Neuronal stem cell (in vitro differentiated cells): Measurements from ENCODE around the gene SLC22A14.

ENCODE experiments used
- DNase-seq: peaks from one replicate; pipeline ENCODE4 v3.0.0-alpha.2; 2013; ENCODE audit warnings: low spot score
- H2AFZ ChIP-seq: one replicate; pipeline ENCODE4 v1.6.1; 2013; ENCODE audit warnings: mild to moderate bottlenecking, low read length, inconsistent platforms
- H2AK5ac ChIP-seq: 2 replicates; pipeline ENCODE4 v1.6.1; 2013; ENCODE audit warnings: low read depth, mild to moderate bottlenecking, inconsistent platforms, low read length, moderate library complexity, mixed read lengths
- H2BK120ac ChIP-seq: 2 replicates; pipeline ENCODE4 v1.6.1; 2013; ENCODE audit warnings: low read depth, mild to moderate bottlenecking, inconsistent platforms, low read length, moderate library complexity, mixed read lengths
- H2BK12ac ChIP-seq: one replicate; pipeline ENCODE4 v1.6.1; 2013; ENCODE audit warnings: low read length, inconsistent platforms
- H2BK15ac ChIP-seq: 2 replicates; pipeline ENCODE4 v1.6.1; 2013; ENCODE audit warnings: mild to moderate bottlenecking, low read length, inconsistent platforms, mixed read lengths
- H2BK5ac ChIP-seq: one replicate; pipeline ENCODE4 v1.6.1; 2013; ENCODE audit warnings: inconsistent platforms, mild to moderate bottlenecking, low read length, moderate library complexity
- H3K14ac ChIP-seq: one replicate; pipeline ENCODE4 v1.6.1; 2013; ENCODE audit warnings: low read length, inconsistent platforms
- H3K18ac ChIP-seq: 2 replicates; pipeline ENCODE4 v1.6.1; 2013; ENCODE audit warnings: low read length, inconsistent platforms
- H3K23ac ChIP-seq: 2 replicates; pipeline ENCODE4 v1.6.1; 2013; ENCODE audit warnings: low read depth, mild to moderate bottlenecking, mixed read lengths, low read length, inconsistent platforms; ENCODE audit not compliant: poor library complexity
- H3K27ac ChIP-seq: replicated peaks from 3 replicates; pipeline ENCODE4 v1.5.1; 2013; ENCODE audit warnings: low read length, inconsistent platforms
- H3K27me3 ChIP-seq, 3 experiments: 2 replicates each; pipeline ENCODE4 v1.6.1; 2013; ENCODE audit warnings: low read length in 3 of 3, mild to moderate bottlenecking in 2 of 3, inconsistent platforms in 1 of 3, low read depth in 1 of 3, mixed read lengths in 1 of 3, moderate library complexity in 1 of 3; ENCODE audit not compliant: control insufficient read depth in 3 of 3, insufficient read depth in 3 of 3
- H3K36me3 ChIP-seq, 2 donors: replicated peaks in 1 of 2; 2 replicates each; pipeline ENCODE4 v1.6.1; 2013; ENCODE audit warnings: low read length in 2 of 2; ENCODE audit not compliant: control insufficient read depth in 2 of 2, insufficient read depth in 2 of 2
- H3K4ac ChIP-seq: 2 replicates; pipeline ENCODE4 v1.6.1; 2013; ENCODE audit warnings: inconsistent platforms, mild to moderate bottlenecking, low read length, moderate library complexity
- H3K4me1 ChIP-seq, 2 donors: 1 replicate in 1 of 2; 2 replicates in 1 of 2; pipeline ENCODE4 v1.6.1; 2013; ENCODE audit warnings: low read length in 2 of 2, low read depth in 1 of 2; ENCODE audit not compliant: control insufficient read depth in 2 of 2, insufficient read depth in 1 of 2
- H3K4me2 ChIP-seq: one replicate; pipeline ENCODE4 v1.6.1; 2013; ENCODE audit warnings: mild to moderate bottlenecking, low read length, inconsistent platforms; ENCODE audit not compliant: insufficient read depth, poor library complexity, severe bottlenecking
- H3K4me3 ChIP-seq, 2 donors: 2 replicates each; pipeline ENCODE4 v1.5.1; 2013; ENCODE audit warnings: low read length in 2 of 2, mild to moderate bottlenecking in 2 of 2, inconsistent platforms in 1 of 2, moderate library complexity in 1 of 2
- H3K79me1 ChIP-seq: one replicate; pipeline ENCODE4 v1.6.1; 2013; ENCODE audit warnings: low read depth, mild to moderate bottlenecking, inconsistent platforms, low read length, moderate library complexity
- H3K9ac ChIP-seq: one replicate; pipeline ENCODE4 v1.6.1; 2013; ENCODE audit warnings: mild to moderate bottlenecking, low read depth, low read length, inconsistent platforms; ENCODE audit not compliant: poor library complexity
- H3K9me3 ChIP-seq, 2 donors: replicated peaks in 1 of 2; 2 replicates each; pipeline versions ENCODE3 to v1.6.1; 2013; ENCODE audit warnings: low read length in 2 of 2, mild to moderate bottlenecking in 2 of 2, inconsistent platforms in 1 of 2, low read depth in 1 of 2, mixed read lengths in 1 of 2, moderate library complexity in 1 of 2; ENCODE audit not compliant: control insufficient read depth in 2 of 2, insufficient read depth in 1 of 2
- H4K8ac ChIP-seq: one replicate; pipeline ENCODE4 v1.6.1; 2013; ENCODE audit warnings: low read depth, mild to moderate bottlenecking, inconsistent platforms, low read length, moderate library complexity
- H4K91ac ChIP-seq: one replicate; pipeline ENCODE4 v1.6.1; 2013; ENCODE audit warnings: low read length, low read depth, mild to moderate bottlenecking, inconsistent platforms; ENCODE audit not compliant: poor library complexity
- WGBS, 2 donors: extraction: QIAGEN DNeasy Blood & Tissue Kit; methylation state at CpG; one replicate each; pipeline ENCODE4 v1.1.7; 2013; ENCODE audit warnings: missing lambda C conversion rate in 2 of 2, mixed read lengths in 1 of 2; ENCODE audit not compliant: insufficient read length in 2 of 2, insufficient replicate concordance in 1 of 2; ENCODE audit errors: extremely low coverage in 2 of 2; 5-methylcytosine and 5-hydroxymethylcytosine counted together

The SLC22A14 gene

DNA sequence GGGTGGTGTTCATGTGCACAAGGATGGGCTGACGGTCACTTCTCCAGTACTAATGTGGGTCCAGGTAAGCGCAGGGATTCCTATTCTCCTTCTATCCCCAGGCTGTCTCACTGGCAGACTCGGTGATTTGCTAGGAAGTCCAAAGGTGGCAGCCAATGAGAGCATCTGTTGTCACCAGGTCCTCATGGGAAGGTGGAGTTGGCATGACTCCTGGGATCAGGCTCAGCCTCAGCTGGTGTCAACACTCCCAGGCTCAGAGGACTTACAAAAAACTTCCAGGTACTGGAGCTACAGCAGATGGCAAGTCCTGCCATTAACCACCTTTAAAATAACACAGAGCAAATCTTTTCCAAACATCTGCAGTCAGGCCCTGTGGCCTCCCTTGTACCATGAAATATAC is 78.3 kb downstream of the SLC22A14 start:
- H3K36me3 ChIP-seq, result peaks cover 11 to 47% of the 10 kb centered on the region in 2 donors
- H3K14ac ChIP-seq, result no peak overlapping the region
- no peaks in the 10 kb centered on the region for H3K27me3 ChIP-seq
- no CpG with 5 or more reads among the region's 3 CpGs for WGBS, 2 donors
- H2AK5ac ChIP-seq, result no peak overlapping the region
- H3K18ac ChIP-seq, result no peak overlapping the region
- no peak overlapping the region for H3K4ac ChIP-seq
- no peak overlapping the region for H2BK120ac ChIP-seq
- H3K27ac ChIP-seq, result no peak overlapping the region
- H3K9ac ChIP-seq, result no peak overlapping the region
- H2BK5ac ChIP-seq, result no peak overlapping the region
- no peak overlapping the region for H4K8ac ChIP-seq
- no peak overlapping the region for H3K23ac ChIP-seq
- no peak overlapping the region for H2AFZ ChIP-seq
- no peak overlapping the region for H2BK12ac ChIP-seq
- DNase-seq, result no peak
- no peak overlapping the region for H4K91ac ChIP-seq
- H3K9me3 ChIP-seq, result peaks cover 0 to 8% of the 10 kb centered on the region in 2 donors
- H3K4me1 ChIP-seq, result no peaks in the 10 kb centered on the region
- H3K4me2 ChIP-seq, result no peak overlapping the region
- no peaks in the 10 kb centered on the region for H3K79me1 ChIP-seq
- H3K4me3 ChIP-seq, result no peak overlapping the region
- H2BK15ac ChIP-seq, result no peak overlapping the region

- no peak overlapping the region for H3K4me3 ChIP-seq
- H4K91ac ChIP-seq, result no peak overlapping the region
- no peak overlapping the region for H3K18ac ChIP-seq
- H2BK120ac ChIP-seq, result no peak overlapping the region
- H3K27me3 ChIP-seq, result no peaks in the 10 kb centered on the region
- H2BK15ac ChIP-seq, result no peak overlapping the region
- no CpG with 5 or more reads among the region's 4 CpGs for WGBS, 2 donors
- H4K8ac ChIP-seq, result no peak overlapping the region
- no peaks in the 10 kb centered on the region for H3K79me1 ChIP-seq
- H3K4me2 ChIP-seq, result no peak overlapping the region
- no peak overlapping the region for H2BK12ac ChIP-seq
- H3K4ac ChIP-seq, result no peak overlapping the region
- no peak overlapping the region for H2AK5ac ChIP-seq
- H3K9me3 ChIP-seq, result peaks cover 0 to 8% of the 10 kb centered on the region in 2 donors
- H3K9ac ChIP-seq, result no peak overlapping the region
- H3K4me1 ChIP-seq, result no peaks in the 10 kb centered on the region
- no peak overlapping the region for H3K14ac ChIP-seq
- no peak overlapping the region for H3K27ac ChIP-seq
- H2AFZ ChIP-seq, result no peak overlapping the region
- no peak overlapping the region for H3K23ac ChIP-seq
- H3K36me3 ChIP-seq, result peaks cover 16 to 54% of the 10 kb centered on the region in 2 donors
- DNase-seq, result no peak
- no peak overlapping the region for H2BK5ac ChIP-seq
Measured at GRCh38 chr3:38361496-38361895, 79.4 kb downstream of the SLC22A14 start.

GRCh38 chr3:38362825-38363224 is 80.7 kb downstream of the SLC22A14 start:
- Histone ChIP-seq H3K4ac (no peak overlapping the region), H3K18ac (no peak overlapping the region), H3K36me3 (peaks cover 16 to 62% of the 10 kb centered on the region in 2 donors), H2AFZ (no peak overlapping the region), H4K91ac (no peak overlapping the region), H3K27me3 (no peaks in the 10 kb centered on the region), H2AK5ac (no peak overlapping the region), H3K9ac (no peak overlapping the region), H3K27ac (no peak overlapping the region), H3K79me1 (no peaks in the 10 kb centered on the region), H2BK15ac (no peak overlapping the region), H2BK120ac (no peak overlapping the region), H3K4me3 (no peak overlapping the region), H2BK12ac (no peak overlapping the region), H3K4me2 (no peak overlapping the region), H3K23ac (no peak overlapping the region), H3K4me1 (no peaks in the 10 kb centered on the region), H4K8ac (no peak overlapping the region), H3K14ac (no peak overlapping the region), H3K9me3 (peaks cover 0 to 4% of the 10 kb centered on the region in 2 donors), H2BK5ac (no peak overlapping the region)
- WGBS, 2 donors, result no CpG with 5 or more reads among the region's 9 CpGs
- DNase-seq, result no peak

GRCh38 chr3:38364721-38365400 is 82.8 kb downstream of the SLC22A14 start:
- Histone ChIP-seq H3K4ac (no peak overlapping the region), H2BK12ac (no peak overlapping the region), H2AK5ac (no peak overlapping the region), H3K36me3 (peaks cover 18 to 73% of the 10 kb centered on the region in 2 donors), H3K9ac (peak overlapping the region; percentile 27), H3K23ac (no peak overlapping the region), H3K4me1 (no peaks in the 10 kb centered on the region), H4K91ac (no peak overlapping the region), H3K14ac (no peak overlapping the region), H3K18ac (no peak overlapping the region), H4K8ac (no peak overlapping the region), H2AFZ (no peak overlapping the region), H2BK5ac (no peak overlapping the region), H2BK15ac (no peak overlapping the region), H3K27me3 (no peaks in the 10 kb centered on the region), H3K27ac (no peak overlapping the region), H3K79me1 (no peaks in the 10 kb centered on the region), H3K4me2 (no peak overlapping the region), H3K9me3 (peaks cover 0 to 8% of the 10 kb centered on the region in 2 donors), H2BK120ac (no peak overlapping the region), H3K4me3 (no peak overlapping the region)
- WGBS, 2 donors, result no CpG with 5 or more reads among the region's 6 CpGs
- no peak for DNase-seq
